ENCODE results near the gene DIAPH2. TPM values are rescaled to one million over a fixed set of nuclear protein-coding genes. Genes with fewer than 3 reads are reported as not detected.

The DIAPH2 gene
- total RNA-seq, 6 experiments from 2014 or later: 10.1 to 13.5 (median 11.6) TPM

DNA sequence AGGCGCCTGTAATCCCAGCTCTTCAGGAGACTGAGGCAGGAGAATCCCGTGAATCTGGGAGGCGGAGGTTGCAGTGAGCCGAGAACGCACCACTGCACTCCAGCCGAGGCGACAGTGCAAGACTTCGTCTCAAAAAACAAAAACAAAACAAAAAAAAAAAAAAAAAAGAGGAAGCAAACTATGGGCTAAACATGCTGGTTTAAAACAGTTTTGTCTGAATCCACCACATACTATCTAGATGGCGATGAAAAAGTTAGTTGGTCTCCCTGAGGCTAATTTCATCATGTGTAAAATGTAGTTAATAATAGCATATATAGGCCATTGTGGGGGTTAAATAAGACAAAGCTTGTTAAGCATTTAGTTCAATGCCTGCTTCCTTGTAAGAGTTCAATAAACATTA, 650.2 kb downstream of the DIAPH2 start:
- H3K4me1 Mint-ChIP-seq (ENCODE audit: low read depth): peaks cover 9% of the 10 kb centered on the region
- H3K9me3 Mint-ChIP-seq: no peaks in the 10 kb centered on the region
- H3K4me3 Mint-ChIP-seq: no peak overlapping the region
- no peak for DNase-seq
- H3K36me3 Mint-ChIP-seq (ENCODE audit: low read depth): no peaks in the 10 kb centered on the region
- no peaks in the 10 kb centered on the region for H3K27me3 Mint-ChIP-seq (ENCODE audit: insufficient read depth)
- no peak for TF ChIP-seq CTCF (IDR thresholded peaks at IDR 0.05)
- no peak overlapping the region for H3K27ac Mint-ChIP-seq

DNA sequence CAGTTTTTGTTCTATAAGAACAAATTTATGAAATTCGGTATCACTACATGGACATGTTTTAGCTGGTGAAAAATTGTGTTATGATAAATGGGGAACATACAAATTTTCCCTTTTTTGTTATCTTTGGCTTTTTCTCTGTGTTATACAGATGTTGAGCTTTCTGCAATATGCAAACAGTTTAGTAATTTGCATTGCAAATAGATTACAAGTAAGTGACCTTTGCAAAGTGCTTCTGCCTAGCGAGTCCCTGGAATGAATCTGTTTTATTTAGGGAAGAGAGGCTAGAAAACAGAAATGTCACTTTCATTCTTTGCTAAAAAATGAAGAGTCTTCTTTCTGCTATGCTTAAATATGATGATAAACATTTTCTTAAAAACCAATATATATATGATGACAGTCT, 660.1 kb downstream of the DIAPH2 start:
- no peaks in the 10 kb centered on the region for H3K36me3 Mint-ChIP-seq (ENCODE audit: low read depth)
- H3K4me1 Mint-ChIP-seq (ENCODE audit: low read depth): no peaks in the 10 kb centered on the region
- H3K9me3 Mint-ChIP-seq: no peaks in the 10 kb centered on the region
- no peak overlapping the region for H3K27ac Mint-ChIP-seq
- no peak overlapping the region for H3K4me3 Mint-ChIP-seq
- no peak for DNase-seq
- no peaks in the 10 kb centered on the region; the same call in 1 of the 2 replicates for H3K27me3 Mint-ChIP-seq (ENCODE audit: insufficient read depth)
- no peak for TF ChIP-seq CTCF (IDR thresholded peaks at IDR 0.05)

GRCh38 chrX:97358941-97359340, 674.3 kb downstream of the DIAPH2 start:
- no peak for DNase-seq
- Mint-ChIP-seq H3K36me3 (ENCODE audit: low read depth) (no peaks in the 10 kb centered on the region), H3K4me3 (no peak overlapping the region), H3K27ac (no peak overlapping the region), H3K4me1 (ENCODE audit: low read depth) (no peaks in the 10 kb centered on the region), H3K27me3 (ENCODE audit: insufficient read depth) (no peaks in the 10 kb centered on the region), H3K9me3 (no peaks in the 10 kb centered on the region)
- TF ChIP-seq CTCF (IDR thresholded peaks at IDR 0.05): no peak

- Mint-ChIP-seq H3K27ac (no peak overlapping the region), H3K27me3 (ENCODE audit: insufficient read depth) (no peaks in the 10 kb centered on the region), H3K9me3 (no peaks in the 10 kb centered on the region), H3K36me3 (ENCODE audit: low read depth) (no peaks in the 10 kb centered on the region), H3K4me1 (ENCODE audit: low read depth) (peaks cover 5% of the 10 kb centered on the region; the same call in 1 of the 2 replicates), H3K4me3 (no peak overlapping the region)
- no peak for DNase-seq
- TF ChIP-seq CTCF (IDR thresholded peaks at IDR 0.05): no peak
Measured at GRCh38 chrX:97363843-97364242, 679.2 kb downstream of the DIAPH2 start.

- Mint-ChIP-seq H3K27ac (no peak overlapping the region), H3K36me3 (ENCODE audit: low read depth) (no peaks in the 10 kb centered on the region), H3K4me1 (ENCODE audit: low read depth) (peaks cover 5% of the 10 kb centered on the region; the same call in 1 of the 2 replicates), H3K27me3 (ENCODE audit: insufficient read depth) (no peaks in the 10 kb centered on the region), H3K4me3 (no peak overlapping the region), H3K9me3 (no peaks in the 10 kb centered on the region)
- TF ChIP-seq CTCF (IDR thresholded peaks at IDR 0.05): no peak
- no peak for DNase-seq
Measured at GRCh38 chrX:97366237-97366636, 681.6 kb downstream of the DIAPH2 start.

DNA sequence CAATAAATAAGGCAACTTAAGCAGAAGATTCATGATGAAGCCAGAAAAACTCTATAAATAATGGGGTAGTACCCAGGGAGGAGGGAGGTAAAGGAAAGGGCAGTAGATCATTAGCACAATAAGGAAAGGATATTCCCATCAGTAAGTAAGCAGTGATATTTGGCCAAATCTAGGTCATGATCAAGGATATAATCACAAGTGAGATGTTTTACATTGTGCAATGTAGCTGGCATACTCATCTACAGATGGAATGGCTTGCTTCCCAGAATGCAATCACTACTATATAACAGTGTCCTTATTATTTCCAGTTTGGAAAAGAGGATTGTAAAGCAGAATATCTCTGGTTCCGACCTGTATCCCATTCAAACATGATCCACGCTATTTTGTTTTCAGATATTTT, 682.5 kb downstream of the DIAPH2 start:
- H3K4me3 Mint-ChIP-seq: no peak overlapping the region
- no peaks in the 10 kb centered on the region for H3K9me3 Mint-ChIP-seq
- no peak for TF ChIP-seq CTCF (IDR thresholded peaks at IDR 0.05)
- H3K4me1 Mint-ChIP-seq (ENCODE audit: low read depth): peaks cover 5% of the 10 kb centered on the region; the same call in 1 of the 2 replicates
- H3K36me3 Mint-ChIP-seq (ENCODE audit: low read depth): no peaks in the 10 kb centered on the region
- peak; percentile 0 for DNase-seq
- H3K27me3 Mint-ChIP-seq (ENCODE audit: insufficient read depth): no peaks in the 10 kb centered on the region
- no peak overlapping the region for H3K27ac Mint-ChIP-seq
